ENCODE measurements around the gene CCL4L2. TPM values are rescaled to one million over a fixed set of nuclear protein-coding genes. Genes with fewer than 3 reads are reported as not detected.
"Not testable (repeated sequence)": the region's sequence is repeated elsewhere in the genome, so short reads cannot be mapped to it uniquely, and the experiment has no call there.

Gene CCL4L2
- polyA plus RNA-seq (2011; rRNA removed), result not detected in 2 replicates
- polyA minus RNA-seq (2011; rRNA and poly(A)+ RNA removed), result not detected in 2 replicates

- POLR2A ChIA-PET; DNase-seq (ENCODE audit: low read depth); H3K36me3 ChIP-seq (ENCODE audit: control insufficient read depth, insufficient read depth, low read length); CTCF ChIA-PET; H3K4me3 ChIP-seq (ENCODE audit: low read depth, low read length); H3K27me3 ChIP-seq (ENCODE audit: control insufficient read depth, insufficient read depth, low read length): not testable (repeated sequence)
These were observed at the start of gene CCL4L2 for GRCh38 chr17:36210439-36211211. Gene CCL4L2 (plus strand): TSS chr17:36211063.

- CTCF ChIA-PET; DNase-seq (ENCODE audit: low read depth); H3K36me3 ChIP-seq (ENCODE audit: control insufficient read depth, insufficient read depth, low read length); POLR2A ChIA-PET; H3K27me3 ChIP-seq (ENCODE audit: control insufficient read depth, insufficient read depth, low read length); H3K4me3 ChIP-seq (ENCODE audit: low read depth, low read length): not testable (repeated sequence)
These were observed 42.0 kb upstream of the CCL4L2 start for GRCh38 chr17:36168836-36169235.

GRCh38 chr17:36176536-36176935 is 34.3 kb upstream of the CCL4L2 start, which contains the start of gene TBC1D3B:
Gene TBC1D3B (minus strand): TSS chr17:36176636. CDS start chr17:36175050, 1,586 bp downstream.
- H3K27me3 ChIP-seq (ENCODE audit: control insufficient read depth, insufficient read depth, low read length); DNase-seq (ENCODE audit: low read depth); POLR2A ChIA-PET; H3K4me3 ChIP-seq (ENCODE audit: low read depth, low read length); CTCF ChIA-PET; H3K36me3 ChIP-seq (ENCODE audit: control insufficient read depth, insufficient read depth, low read length): not testable (repeated sequence)

- H3K36me3 ChIP-seq (ENCODE audit: control insufficient read depth, insufficient read depth, low read length); CTCF ChIA-PET; DNase-seq (ENCODE audit: low read depth); H3K4me3 ChIP-seq (ENCODE audit: low read depth, low read length); POLR2A ChIA-PET; H3K27me3 ChIP-seq (ENCODE audit: control insufficient read depth, insufficient read depth, low read length): not testable (repeated sequence)
These were observed 29.3 kb upstream of the CCL4L2 start for GRCh38 chr17:36181446-36182175.

GRCh38 chr17:36182176-36183000 is 28.5 kb upstream of the CCL4L2 start:
- no peak for TF ChIP-seq CTCF (IDR thresholded peaks at IDR 0.05; ENCODE audit: insufficient read depth, low read depth, low read length)
- Histone ChIP-seq H3K4me3 (ENCODE audit: low read depth, low read length) (peak overlapping the region; percentile 62), H3K27me3 (ENCODE audit: control insufficient read depth, insufficient read depth, low read length) (no peaks in the 10 kb centered on the region; the same call in 1 of the 2 replicates), H3K36me3 (ENCODE audit: control insufficient read depth, insufficient read depth, low read length) (no peaks in the 10 kb centered on the region)
- POLR2A ChIA-PET, result interaction anchor here (1.0 kb wide), 1 partner anchor 10 kb away, joined by 3 read pairs; no protein-coding TSS in a partner anchor
- DNase-seq (ENCODE audit: low read depth), result no peak
- CTCF ChIA-PET, result no interaction called here

GRCh38 chr17:36183001-36183971 is 27.6 kb upstream of the CCL4L2 start:
- no peaks in the 10 kb centered on the region; the same call in 1 of the 2 replicates for H3K27me3 ChIP-seq (ENCODE audit: control insufficient read depth, insufficient read depth, low read length)
- ChIA-PET CTCF (no interaction called here), POLR2A (interaction anchor here (1.0 kb wide), 1 partner anchor 9 kb away, joined by 3 read pairs; no protein-coding TSS in a partner anchor)
- peak overlapping the region; percentile 62 for H3K4me3 ChIP-seq (ENCODE audit: low read depth, low read length)
- H3K36me3 ChIP-seq (ENCODE audit: control insufficient read depth, insufficient read depth, low read length), result no peaks in the 10 kb centered on the region
- TF ChIP-seq CTCF (IDR thresholded peaks at IDR 0.05; ENCODE audit: insufficient read depth, low read depth, low read length), result no peak
- DNase-seq (ENCODE audit: low read depth), result no peak
